ENCODE measurements around the gene RAB4A. TPM values are rescaled to one million over a fixed set of nuclear protein-coding genes. Genes with fewer than 3 reads are reported as not detected.

The RAB4A gene
- total and polyA plus RNA-seq, 2 of the 13 experiments (the other 11 are each of a cell fraction or from before 2014, with no cell fraction given), result 56.0 to 80.1 TPM

- TF ChIP-seq RORA (CRISPR knock-in tag; IDR thresholded peaks at IDR 0.05) (no peak), RBM22 (optimal IDR thresholded peaks at IDR 0.05; ENCODE audit: low read length) (no peak), TARDBP (CRISPR knock-in tag; IDR thresholded peaks at IDR 0.05) (no peak), ZNF274 (CRISPR knock-in tag; IDR thresholded peaks at IDR 0.05) (no peak), HDAC6 (IDR thresholded peaks at IDR 0.05; ENCODE audit: low read depth, low read length) (no peak), FOSL2 (CRISPR knock-in tag; IDR thresholded peaks at IDR 0.05) (no peak), CBX2 (IDR thresholded peaks at IDR 0.05; ENCODE audit: low read depth, low read length) (no peak), CBX2 (CRISPR knock-in tag; IDR thresholded peaks at IDR 0.05; ENCODE audit: low read depth) (no peak), ZNF530 (CRISPR knock-in tag; IDR thresholded peaks at IDR 0.05; ENCODE audit: low read depth) (no peak), ZNF317 (CRISPR knock-in tag; IDR thresholded peaks at IDR 0.05) (no peak), FOXP1 (IDR thresholded peaks at IDR 0.05) (no peak), FOXP1 (CRISPR knock-in tag; IDR thresholded peaks at IDR 0.05) (no peak), ZFP36L1 (CRISPR knock-in tag; IDR thresholded peaks at IDR 0.05) (no peak), ZNF256 (CRISPR knock-in tag; conservative IDR thresholded peaks at IDR 0.05) (no peak), HCFC1 (IDR thresholded peaks at IDR 0.05; ENCODE audit: low read depth, low read length) (no peak), TERF1 (CRISPR knock-in tag; IDR thresholded peaks at IDR 0.05) (no peak), HOXA5 (CRISPR knock-in tag; IDR thresholded peaks at IDR 0.05) (no peak), PLSCR1 (CRISPR knock-in tag; IDR thresholded peaks at IDR 0.05; ENCODE audit: borderline replicate concordance) (no peak), ZKSCAN1 (IDR thresholded peaks at IDR 0.05; ENCODE audit: low read length) (no peak), ZFP90 (CRISPR knock-in tag; IDR thresholded peaks at IDR 0.05; ENCODE audit: borderline replicate concordance) (no peak), ZNF710 (CRISPR knock-in tag; IDR thresholded peaks at IDR 0.05; ENCODE audit: borderline replicate concordance) (no peak), JUND (CRISPR knock-in tag; IDR thresholded peaks at IDR 0.05) (no peak)
- ATAC-seq, result no peak
- Histone ChIP-seq H3K4me1 (ENCODE audit: insufficient read depth, low read length) (peaks cover 7% of the 10 kb centered on the region), H3K36me3 (replicated peaks in 1 of 2; ENCODE audit: control insufficient read depth in 1 of 2, insufficient read depth in 2 of 2, low read length in 2 of 2) (peaks cover 3 to 40% of the 10 kb centered on the region in 2 experiments; a peak in 4 of 5 replicates), H3K4me3 (replicated peaks in 1 of 3; ENCODE audit: insufficient read depth in 1 of 3, low read depth in 2 of 3, low read length in 3 of 3) (no peak overlapping the region), H3K4me2 (ENCODE audit: low read depth, low read length) (no peak overlapping the region), H2AFZ (ENCODE audit: low read length) (no peak overlapping the region), H4K20me1 (ENCODE audit: insufficient read depth, low read length) (no peaks in the 10 kb centered on the region), H3K9ac (ENCODE audit: insufficient read depth, low read depth, low read length) (no peak overlapping the region), H3K27ac (ENCODE audit: extremely low read length, insufficient read depth, low read length) (no peak overlapping the region), H3K9me3 (ENCODE audit: low read length) (no peaks in the 10 kb centered on the region), H3K79me2 (ENCODE audit: insufficient read depth, low read length) (no peaks in the 10 kb centered on the region), H3K27me3 (ENCODE audit: control insufficient read depth in 1 of 2, insufficient read depth in 2 of 2, low read length in 2 of 2) (no peaks in the 10 kb centered on the region)
- in situ Hi-C loops (cut with HindIII; ENCODE audit: extremely low pct_ligation_motif_present, low pct_unique_long_range_greater_than_20kb), result no loop called here
- 92% methylated on average over 2 of the region's 2 CpGs for WGBS (ENCODE audit: low lambda C conversion rate)
- no peak for DNase-seq (ENCODE audit: low spot score)
- no TSS peak for BruUV-seq (replicated peaks)
- no peak for FAIRE-seq
- ChIA-PET CTCF (ENCODE audit: low intra/inter-chr PET ratio, low total read pairs) (no interaction called here), POLR2A (no interaction called here)
- intact Hi-C loops (cut with micrococcal nuclease; ENCODE audit: unreplicated experiment), result no loop called here
Observed at GRCh38 chr1:229309684-229310083, 38.8 kb downstream of the RAB4A start.

All from HepG2 (cell line).